Renal pelvis (tissue), 12 donors: ENCODE data around the gene MPP7. TPM values are rescaled to one million over a fixed set of nuclear protein-coding genes. Genes with fewer than 3 reads are reported as not detected.
"Not testable (repeated sequence)": the region's sequence is repeated elsewhere in the genome, so short reads cannot be mapped to it uniquely, and the experiment has no call there.

Experiments used
- DNase-seq: peaks from one replicate; pipeline ENCODE4 v3.0.0-alpha.2; 2013
- long read RNA-seq, 16 experiments: transcript quantifications; one replicate each; lab custom pipeline, GENCODE V29; 2026
- polyA plus RNA-seq, 3 donors: library from polyadenylated mRNA; unstranded; fragments of 120-200 nt; gene quantifications; one replicate each; pipeline ENCODE4 v1.2.1, GENCODE V29; 2013; ENCODE audit not compliant: insufficient read length in 3 of 3

The MPP7 gene
- polyA plus RNA-seq = 1 to 10 TPM; 7.0 to 8.7 (median 7.6) TPM
- long read RNA-seq, donor 1 = 0 reads
- long read RNA-seq, donor 2 = 0 reads
- long read RNA-seq, donor 3 = 0 reads
- long read RNA-seq, donor 4 = 0 reads
- long read RNA-seq, donor 5 = 0 reads
- long read RNA-seq, donor 6 = 0 reads
- long read RNA-seq, donor 7 = 0 reads
- long read RNA-seq, donor 8 = 0 reads
- long read RNA-seq, donor 9 = 0 reads
- long read RNA-seq, donor 10 = 0 reads
- long read RNA-seq, donor 11 = 0 reads
- long read RNA-seq, donor 12 = 0 reads
- long read RNA-seq, donor 13 = 0 reads
- long read RNA-seq, donor 14 = 0 reads
- long read RNA-seq, donor 15 = 0 reads
- long read RNA-seq, donor 16 = 0 reads

DNA sequence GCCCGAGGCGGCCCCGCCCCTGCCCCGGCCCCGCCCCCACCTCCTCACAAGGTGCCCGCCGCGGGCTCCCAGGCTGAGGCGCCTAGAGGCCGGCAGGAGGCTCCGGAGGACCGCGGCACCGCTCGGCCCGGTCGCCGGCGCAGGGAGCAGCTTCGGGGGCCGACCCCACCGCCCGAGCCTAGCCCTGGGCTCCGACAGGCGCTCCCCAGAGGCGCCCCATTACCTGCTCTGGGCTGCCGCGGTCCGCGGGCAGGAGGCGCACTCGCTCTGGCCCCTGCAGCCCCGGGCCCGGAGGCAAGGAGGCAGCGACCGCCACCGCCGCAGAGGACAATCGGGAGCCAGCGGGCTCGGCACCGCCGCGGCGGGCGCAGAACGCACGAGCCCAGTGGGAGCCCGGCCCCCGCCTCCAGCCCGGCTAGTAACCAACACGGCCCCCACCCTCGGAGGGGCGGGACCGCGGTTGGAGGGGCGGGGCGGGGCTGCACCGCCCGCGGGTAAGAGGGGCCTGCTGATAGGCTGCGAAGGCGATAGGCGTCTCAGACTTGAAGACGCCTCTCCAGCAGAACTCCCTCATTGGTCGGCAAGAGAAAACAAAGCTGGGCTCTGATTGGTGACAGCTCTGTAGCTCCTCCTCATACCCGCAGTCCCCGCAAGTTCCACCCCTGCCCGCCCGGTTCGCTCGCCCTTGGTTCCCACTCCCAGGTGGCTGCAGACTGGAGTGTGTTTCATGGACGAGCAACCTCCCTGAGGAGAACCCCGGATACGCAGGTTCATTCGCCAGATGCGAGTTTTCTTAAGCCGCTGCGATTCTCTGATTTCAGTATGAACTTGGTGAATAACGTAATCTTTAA lies at the start of gene MPP7:
TSS of gene MPP7 (minus strand) at position 427 of the 851 bp plus-strand sequence. CDS start 64,460 bp downstream, outside the sequence.
- peak; percentile 98 for DNase-seq

DNA sequence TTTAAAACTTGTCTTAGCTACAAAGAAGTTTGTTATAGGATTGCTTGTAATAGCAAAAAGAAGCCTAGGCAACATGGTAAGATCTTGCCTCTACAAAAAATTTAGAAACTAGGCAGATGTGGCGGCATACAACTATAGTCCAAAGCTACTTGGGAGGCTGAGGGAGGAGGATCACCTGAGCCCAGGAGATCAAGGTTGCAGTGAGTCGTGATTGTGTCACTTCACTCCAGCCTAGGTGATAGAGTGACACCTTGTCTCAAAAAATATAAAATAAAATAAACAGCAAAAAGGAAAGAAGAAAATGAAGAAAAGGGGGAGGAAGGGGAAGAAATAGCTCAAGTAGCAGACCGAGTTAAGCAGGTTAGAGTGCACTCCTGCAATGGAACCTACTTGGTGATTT lies 47.0 kb upstream of the MPP7 start:
- DNase-seq = no peak

DNA sequence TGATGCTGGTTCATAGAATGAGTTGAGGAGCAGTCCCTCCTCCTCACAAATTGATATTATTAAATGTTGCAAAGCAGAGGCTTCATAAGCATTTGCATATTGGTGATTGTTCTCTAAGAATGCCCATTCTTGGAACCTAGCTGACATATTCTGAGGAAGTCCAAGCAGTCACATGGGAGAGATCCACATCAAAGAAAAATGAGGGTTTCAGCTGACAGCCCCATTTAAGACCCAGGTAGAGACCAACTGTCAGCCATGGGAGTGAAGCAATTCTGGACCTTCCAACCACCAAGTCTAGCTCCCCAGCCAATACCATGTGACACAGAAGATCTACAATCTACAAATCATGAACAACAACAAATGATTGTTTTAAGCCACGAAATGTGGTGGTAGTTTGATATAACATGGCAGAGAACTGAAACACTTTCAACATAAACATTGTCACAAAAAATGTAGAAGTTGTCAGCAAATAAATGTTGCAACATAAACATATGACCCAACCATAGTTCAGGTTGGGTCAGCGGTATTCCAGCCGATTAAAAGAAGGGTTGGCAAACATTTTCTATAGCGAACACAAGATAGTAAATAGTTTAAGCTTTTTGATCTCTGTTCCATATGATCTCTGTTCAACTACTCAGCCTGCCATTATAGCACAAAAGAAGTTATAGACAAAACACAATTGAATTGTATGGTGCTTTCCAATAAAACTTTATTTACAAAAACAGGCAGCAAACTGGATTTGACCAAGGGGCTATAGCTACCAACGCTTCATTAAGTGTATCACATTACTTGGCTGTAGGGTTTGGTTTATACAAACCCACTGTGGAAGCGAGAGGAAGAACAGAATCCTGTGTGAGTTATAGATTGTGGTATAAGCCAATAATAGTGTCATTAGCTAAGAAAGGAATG lies 41.4 kb upstream of the MPP7 start:
- no peak for DNase-seq

GRCh38 chr10:28343252-28343651 lies 40.4 kb upstream of the MPP7 start:
- no peak for DNase-seq

- DNase-seq = not testable (repeated sequence)
Measured at GRCh38 chr10:28341679-28342078, 38.8 kb upstream of the MPP7 start.

DNA sequence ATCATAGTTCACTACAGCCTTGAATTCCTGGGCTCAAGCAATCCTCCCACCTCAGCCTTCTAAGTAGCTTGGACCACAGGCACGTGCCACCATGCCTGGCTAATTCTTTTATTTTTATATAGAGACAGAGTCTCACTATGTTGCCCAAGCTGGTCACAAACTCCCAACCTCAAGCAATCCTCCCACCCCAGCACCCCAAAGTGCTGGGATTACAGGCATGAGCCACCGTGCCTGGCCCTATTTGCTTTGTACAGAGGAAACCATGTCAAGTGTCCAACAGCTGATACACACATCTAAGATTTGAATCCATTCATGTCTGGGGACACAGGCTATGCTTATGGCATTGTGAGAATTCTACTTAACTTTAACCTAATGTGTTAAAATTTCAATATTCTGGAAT lies 29.9 kb upstream of the MPP7 start:
- no peak for DNase-seq

DNA sequence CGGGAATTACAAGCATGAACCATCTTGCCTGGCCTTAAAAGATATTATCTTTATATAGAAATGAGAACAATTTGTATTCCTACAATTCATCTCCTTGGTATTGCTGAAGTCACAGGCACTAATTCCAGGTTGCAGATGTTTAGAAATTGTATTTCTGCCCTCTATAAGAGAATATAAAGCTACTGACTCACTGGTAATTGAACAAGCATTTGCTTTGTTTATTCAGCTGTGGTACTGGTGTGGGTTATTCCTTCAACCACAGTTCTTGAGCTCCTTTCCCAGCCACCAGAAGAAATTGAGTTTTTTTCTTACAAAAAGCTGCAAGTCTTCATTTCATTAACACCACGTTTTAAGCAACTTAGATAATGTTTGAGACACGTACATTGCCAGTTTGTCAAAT lies 29.0 kb upstream of the MPP7 start:
- DNase-seq = no peak

- DNase-seq = no peak
Measured at GRCh38 chr10:28331066-28331465, 28.2 kb upstream of the MPP7 start.

- DNase-seq = no peak
Measured at GRCh38 chr10:28328346-28328745, 25.5 kb upstream of the MPP7 start.

DNA sequence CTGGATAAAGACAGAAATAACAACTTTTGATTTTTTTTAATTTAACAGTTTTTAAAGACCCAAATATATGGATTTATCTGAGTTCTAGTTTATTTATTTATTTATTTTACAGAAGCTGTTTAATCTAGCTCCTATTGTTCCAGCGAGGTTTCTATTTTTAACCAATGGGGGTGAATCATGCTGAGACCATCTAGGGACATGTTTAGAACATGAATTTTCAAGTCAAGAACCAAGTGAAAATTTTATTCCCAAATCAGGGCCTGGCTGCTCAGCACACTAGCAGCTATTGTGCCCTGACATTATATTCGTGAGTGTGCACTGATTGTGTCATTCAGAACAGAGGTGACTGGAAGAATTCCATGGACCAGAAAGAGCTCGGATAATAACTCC lies 24.6 kb upstream of the MPP7 start:
- DNase-seq = no peak

DNA sequence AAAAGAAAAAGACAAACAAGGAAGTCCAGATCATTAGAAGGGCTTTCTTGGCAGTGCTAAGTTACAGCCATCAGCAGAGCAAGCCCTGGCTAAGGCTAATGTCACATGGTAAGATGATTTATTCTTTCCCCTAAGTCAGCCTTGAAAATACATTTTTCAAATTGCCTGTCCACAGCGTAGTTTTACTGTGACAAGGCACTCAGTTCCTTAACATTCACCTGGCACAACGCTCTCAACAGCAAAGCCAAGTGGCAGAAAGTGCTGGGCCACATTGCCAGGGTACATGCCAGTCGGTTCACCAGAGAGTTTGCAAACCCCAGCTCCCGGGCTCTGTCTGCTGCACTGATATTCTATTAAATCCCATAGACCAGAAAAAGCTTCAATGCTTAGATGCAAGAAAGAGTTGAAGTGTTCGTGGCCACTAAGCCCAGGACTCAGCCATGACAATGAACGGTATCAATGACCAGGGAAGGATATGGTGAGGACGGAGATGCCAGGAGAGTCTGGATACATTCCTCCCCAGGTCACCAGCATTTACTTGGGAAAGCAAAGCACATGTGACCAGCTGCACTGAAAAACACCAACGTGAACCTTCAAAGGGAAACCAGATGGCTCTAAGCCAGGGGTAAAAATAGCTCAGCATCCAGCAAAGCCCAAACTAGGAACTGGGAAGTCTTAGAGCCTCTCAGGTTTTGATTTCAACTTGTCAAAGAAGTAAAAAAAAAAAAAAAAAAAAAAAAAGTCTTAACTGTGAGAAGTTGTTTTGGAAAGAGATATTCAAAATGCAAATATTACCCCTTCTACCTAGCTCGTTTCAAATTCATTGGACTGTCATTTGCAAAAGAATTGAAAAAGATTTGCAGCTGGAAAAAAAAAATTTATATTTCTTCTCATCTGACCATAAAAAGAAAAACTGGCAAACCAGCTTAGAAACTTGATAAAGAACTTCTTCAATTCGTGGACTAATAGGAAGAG lies 23.9 kb upstream of the MPP7 start:
- DNase-seq = no peak

DNA sequence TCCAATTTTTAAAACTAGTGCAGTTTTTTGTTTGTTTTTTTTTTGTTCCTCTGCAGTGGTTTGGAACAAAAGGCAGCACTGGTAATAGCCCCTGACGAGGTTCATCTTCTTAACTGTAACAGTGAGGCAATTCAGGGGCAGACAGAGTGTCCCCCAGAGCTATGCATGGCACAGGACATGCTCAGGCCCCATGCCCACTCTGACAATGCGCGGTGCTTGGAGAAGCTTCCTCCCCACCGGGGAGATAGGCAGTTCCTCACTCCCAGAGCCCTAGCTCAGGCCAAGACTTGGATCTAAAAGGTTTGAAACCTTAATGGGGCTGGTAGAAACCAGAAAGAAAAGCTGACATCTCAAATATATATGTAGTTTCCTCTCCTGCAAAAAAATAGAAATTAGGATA lies 17.9 kb upstream of the MPP7 start:
- no peak for DNase-seq

DNA sequence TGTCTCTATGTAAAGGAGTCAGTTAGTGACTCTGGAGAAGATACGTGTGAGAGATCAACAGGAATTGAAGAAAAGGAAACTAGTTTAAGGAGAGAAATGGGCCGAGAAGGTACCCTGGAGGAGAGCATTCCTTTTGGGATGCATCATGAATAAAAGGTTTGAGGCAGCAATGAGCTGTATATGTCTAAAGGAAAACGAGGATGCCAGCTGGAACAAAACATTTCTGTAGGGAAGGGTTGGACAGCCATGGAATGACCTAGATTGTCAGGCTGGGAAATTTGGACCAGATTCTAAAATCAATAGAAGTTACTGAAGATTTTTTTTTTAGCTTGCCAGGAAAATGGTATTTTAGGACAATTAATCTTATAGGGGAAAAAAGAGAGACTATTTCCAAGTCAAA lies 17.2 kb upstream of the MPP7 start:
- no peak for DNase-seq

GRCh38 chr10:28319061-28319460 lies 16.2 kb upstream of the MPP7 start:
- DNase-seq = not testable (repeated sequence)

DNA sequence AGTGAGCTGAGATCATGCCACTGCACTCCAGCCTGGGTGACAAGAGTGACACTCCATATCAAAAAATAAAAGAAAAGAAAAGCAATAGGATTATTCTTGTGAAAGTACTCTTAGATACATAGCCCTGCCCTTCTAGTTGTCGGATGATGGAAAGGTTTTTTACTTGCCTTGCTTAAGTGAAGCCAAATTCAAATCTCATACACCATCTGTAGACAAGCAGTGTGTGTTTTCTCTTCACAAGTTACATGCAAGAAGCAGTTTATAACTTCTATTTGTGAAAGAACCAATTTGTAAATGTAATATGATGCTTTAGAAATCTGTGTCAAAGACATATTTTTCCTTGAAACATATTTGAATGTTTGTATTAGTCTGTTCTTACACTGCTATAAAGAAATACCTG lies 15.8 kb upstream of the MPP7 start:
- no peak for DNase-seq

DNA sequence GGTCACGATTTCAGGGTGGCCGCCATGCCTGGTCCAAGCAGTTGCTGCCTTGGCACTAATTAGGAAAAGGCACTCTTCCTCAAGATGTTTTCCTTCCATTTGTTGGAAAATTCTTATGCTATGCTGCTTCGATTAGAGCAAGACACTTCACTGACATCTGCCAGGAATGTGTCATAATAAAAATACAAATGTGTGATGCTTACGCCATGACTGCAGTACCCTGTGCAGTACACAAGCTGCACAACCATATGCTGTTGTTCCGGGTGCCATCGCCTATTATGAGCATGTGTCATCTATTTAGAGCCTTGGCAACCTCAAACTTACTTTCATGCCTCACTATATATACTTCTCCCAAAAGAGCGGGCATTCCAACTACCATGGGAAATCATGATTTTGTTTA lies 14.9 kb upstream of the MPP7 start:
- no peak for DNase-seq

DNA sequence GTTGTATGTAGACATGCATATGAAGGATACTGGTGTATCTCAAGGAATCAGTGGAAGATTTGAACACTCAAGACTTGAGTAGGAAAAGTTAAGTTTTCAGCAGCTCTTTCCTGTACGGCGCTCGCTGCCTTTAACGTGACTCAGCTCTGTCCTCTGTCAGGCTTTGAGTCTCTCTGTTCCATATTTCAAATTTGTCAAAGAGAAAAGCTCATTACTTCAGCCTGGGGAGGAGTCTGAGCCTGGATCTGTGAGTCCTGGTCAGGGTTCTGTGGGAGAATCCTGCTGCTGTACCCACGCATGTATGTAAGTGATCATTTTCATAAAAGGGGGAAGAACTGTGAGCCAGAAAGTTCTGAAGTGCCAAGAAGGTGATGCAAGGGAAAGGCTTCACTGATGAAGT lies 13.8 kb upstream of the MPP7 start:
- DNase-seq = no peak

- no peak for DNase-seq
Measured at GRCh38 chr10:28315140-28315539, 12.3 kb upstream of the MPP7 start.

- DNase-seq = no peak
Measured at GRCh38 chr10:28314211-28314610, 11.3 kb upstream of the MPP7 start.

DNA sequence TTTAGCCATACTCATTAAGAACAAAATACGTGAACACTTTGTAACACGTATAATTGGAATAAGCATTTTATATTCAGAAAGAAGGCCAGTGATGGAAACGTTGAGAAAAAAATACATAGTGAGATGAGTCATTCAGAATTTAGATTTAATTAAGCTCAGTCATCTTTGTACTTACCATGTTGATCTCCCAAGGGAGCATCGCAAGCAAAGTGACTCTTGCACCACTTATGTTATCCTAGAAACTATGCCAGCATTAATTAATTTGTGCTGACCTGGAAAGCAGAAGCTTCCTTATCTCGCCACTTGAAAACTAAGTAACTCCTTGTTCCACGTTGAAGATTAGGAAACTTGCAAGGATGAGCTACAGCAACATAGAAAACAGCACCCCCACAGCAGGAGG lies 9.7 kb upstream of the MPP7 start:
- no peak for DNase-seq

DNA sequence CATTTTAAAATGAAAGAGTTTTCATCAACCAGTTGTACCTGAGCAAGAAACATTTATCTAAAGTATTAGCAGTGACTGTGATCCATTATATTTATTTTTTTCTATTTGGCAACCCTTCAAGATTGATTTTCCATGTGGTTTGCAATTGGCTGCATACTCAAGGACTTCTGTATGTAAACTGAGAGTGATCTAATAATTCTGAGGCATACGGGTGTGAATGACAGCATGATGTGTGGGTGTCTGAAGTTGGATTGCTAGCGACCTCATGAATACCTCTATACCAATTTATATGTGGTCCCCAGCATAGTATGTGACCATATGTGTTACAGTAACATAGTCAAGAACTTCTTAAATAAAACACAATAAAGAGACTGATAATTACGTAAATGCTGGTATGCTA lies 8.2 kb upstream of the MPP7 start:
- DNase-seq = no peak
